Measurements from ENCODE around the gene ETHE1.

DNA sequence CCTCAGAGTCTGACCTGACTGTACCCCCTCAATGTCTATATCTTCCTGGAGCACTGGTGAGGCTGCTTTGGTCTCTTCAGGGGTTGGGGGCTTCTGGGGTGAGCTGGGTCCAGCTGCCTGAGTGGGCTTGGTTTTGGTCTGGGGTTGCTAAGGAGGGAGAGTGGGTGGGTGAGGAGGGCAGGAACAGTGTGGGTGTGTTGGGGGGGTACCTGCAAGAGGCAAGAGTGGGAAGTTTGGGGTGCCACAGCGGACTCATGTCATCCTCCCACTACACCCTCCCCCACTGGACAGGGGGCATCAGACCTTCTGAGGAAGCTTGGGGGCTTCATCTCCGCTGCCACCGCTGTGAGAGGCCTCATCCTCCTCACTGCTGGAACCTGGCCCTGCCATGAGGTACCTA, 19.6 kb upstream of the ETHE1 start:
- no peak for TF ChIP-seq CEBPB (IDR thresholded peaks at IDR 0.05)
- TF ChIP-seq, protein P1, sequence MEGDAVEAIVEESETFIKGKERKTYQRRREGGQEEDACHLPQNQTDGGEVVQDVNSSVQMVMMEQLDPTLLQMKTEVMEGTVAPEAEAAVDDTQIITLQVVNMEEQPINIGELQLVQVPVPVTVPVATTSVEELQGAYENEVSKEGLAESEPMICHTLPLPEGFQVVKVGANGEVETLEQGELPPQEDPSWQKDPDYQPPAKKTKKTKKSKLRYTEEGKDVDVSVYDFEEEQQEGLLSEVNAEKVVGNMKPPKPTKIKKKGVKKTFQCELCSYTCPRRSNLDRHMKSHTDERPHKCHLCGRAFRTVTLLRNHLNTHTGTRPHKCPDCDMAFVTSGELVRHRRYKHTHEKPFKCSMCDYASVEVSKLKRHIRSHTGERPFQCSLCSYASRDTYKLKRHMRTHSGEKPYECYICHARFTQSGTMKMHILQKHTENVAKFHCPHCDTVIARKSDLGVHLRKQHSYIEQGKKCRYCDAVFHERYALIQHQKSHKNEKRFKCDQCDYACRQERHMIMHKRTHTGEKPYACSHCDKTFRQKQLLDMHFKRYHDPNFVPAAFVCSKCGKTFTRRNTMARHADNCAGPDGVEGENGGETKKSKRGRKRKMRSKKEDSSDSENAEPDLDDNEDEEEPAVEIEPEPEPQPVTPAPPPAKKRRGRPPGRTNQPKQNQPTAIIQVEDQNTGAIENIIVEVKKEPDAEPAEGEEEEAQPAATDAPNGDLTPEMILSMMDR (IDR thresholded peaks at IDR 0.05): no peak
- no peak for TF ChIP-seq REST (IDR thresholded peaks at IDR 0.05)
